Measurements from ENCODE around the gene RGS1.

DNA sequence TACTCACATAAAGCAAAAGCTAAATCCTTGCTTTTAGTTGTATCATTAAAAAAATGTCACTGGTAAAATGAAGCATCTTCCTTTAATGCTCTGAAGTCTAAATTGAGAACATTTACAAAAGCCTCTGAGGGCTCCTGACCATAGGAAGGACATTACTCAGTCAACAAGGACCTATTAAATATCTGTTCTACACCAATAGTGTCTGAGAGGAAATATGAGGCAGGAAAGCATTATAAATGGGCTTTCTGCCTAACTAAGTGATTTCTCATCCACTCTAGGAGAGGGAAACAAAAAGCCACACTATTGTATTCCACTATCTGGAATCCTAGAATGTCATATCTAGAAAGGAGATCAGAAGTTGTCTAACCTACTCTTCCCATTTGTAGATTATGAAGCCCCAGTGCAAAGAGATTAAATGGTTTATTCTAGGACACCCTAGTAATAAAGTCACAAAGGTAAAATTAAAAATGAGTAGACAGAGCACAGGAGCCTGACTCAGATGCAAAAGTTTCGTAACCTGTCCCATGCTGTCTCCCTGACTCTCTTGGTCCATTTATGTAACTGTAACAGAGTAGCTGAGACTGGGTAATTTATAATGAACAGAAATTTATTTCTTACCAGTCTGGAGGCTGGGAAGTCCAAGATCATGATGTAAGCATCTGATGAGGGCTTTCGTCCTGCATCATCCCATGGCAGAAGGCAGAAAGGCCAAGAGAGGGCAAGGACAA lies 17.6 kb downstream of the RGS1 start:
- TF ChIP-seq, protein P1, sequence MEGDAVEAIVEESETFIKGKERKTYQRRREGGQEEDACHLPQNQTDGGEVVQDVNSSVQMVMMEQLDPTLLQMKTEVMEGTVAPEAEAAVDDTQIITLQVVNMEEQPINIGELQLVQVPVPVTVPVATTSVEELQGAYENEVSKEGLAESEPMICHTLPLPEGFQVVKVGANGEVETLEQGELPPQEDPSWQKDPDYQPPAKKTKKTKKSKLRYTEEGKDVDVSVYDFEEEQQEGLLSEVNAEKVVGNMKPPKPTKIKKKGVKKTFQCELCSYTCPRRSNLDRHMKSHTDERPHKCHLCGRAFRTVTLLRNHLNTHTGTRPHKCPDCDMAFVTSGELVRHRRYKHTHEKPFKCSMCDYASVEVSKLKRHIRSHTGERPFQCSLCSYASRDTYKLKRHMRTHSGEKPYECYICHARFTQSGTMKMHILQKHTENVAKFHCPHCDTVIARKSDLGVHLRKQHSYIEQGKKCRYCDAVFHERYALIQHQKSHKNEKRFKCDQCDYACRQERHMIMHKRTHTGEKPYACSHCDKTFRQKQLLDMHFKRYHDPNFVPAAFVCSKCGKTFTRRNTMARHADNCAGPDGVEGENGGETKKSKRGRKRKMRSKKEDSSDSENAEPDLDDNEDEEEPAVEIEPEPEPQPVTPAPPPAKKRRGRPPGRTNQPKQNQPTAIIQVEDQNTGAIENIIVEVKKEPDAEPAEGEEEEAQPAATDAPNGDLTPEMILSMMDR (IDR thresholded peaks at IDR 0.05) = no peak
- no peak for TF ChIP-seq POLR2A (IDR thresholded peaks at IDR 0.05)
